OCI-LY7 (cell line): Measurements from ENCODE around the gene E2F4. TPM values are rescaled to one million over a fixed set of nuclear protein-coding genes. Genes with fewer than 3 reads are reported as not detected.

Experiments used
- BruUV-seq: library from RNA; stranded (reverse); fragments of 400-500 nt; replicated peaks from 2 replicates; lab custom pipeline; 2021; lab: Mats Ljungman, UMichigan
- CTCF ChIA-PET: fragments of 300-600 bp; sonication (Branson Sonifier 250); formaldehyde crosslinking; loops from one replicate; lab custom pipeline; 2022; ENCODE audit warnings: antibody characterized with exemption; ENCODE audit not compliant: unreplicated experiment; lab: Charles Lee
- POLR2A ChIA-PET: fragments of 300-600 bp; sonication (Branson Sonifier 250); formaldehyde crosslinking; loops from one replicate; lab custom pipeline; 2022; ENCODE audit warnings: antibody characterized with exemption; lab: Charles Lee
- DNase-seq: peaks from one replicate; pipeline ENCODE4 v3.0.0-alpha.2; 2015; ENCODE audit warnings: low spot score
- H2AFZ ChIP-seq: fragments of 200-600 bp; sonication (generic), shearing (Covaris generic); 2 replicates; pipeline ENCODE4 v1.6.1; 2014; ENCODE audit warnings: mild to moderate bottlenecking, antibody characterized with exemption, low read length, moderate library complexity
- H3K27ac ChIP-seq: fragments of 200-600 bp; sonication (generic); 2 replicates; pipeline ENCODE4 v1.5.1; 2014; ENCODE audit warnings: mixed run types, low read depth, mild to moderate bottlenecking, moderate library complexity, low read length, inconsistent platforms; ENCODE audit not compliant: poor library complexity, severe bottlenecking
- H3K36me3 ChIP-seq: fragments of 200-600 bp; sonication (generic); 2 replicates; pipeline ENCODE4 v1.6.1; 2014; ENCODE audit warnings: mild to moderate bottlenecking, antibody characterized with exemption, low read length, moderate library complexity, mixed read lengths; ENCODE audit not compliant: insufficient read depth
- H3K4me1 ChIP-seq: fragments of 200-600 bp; sonication (generic); 2 replicates; pipeline ENCODE4 v1.5.1; 2014; ENCODE audit warnings: mild to moderate bottlenecking, low read length; ENCODE audit not compliant: insufficient read depth, poor library complexity, severe bottlenecking
- H3K4me2 ChIP-seq: fragments of 200-600 bp; sonication (generic); 2 replicates; pipeline ENCODE4 v1.6.1; 2014; ENCODE audit warnings: mild to moderate bottlenecking, low read length
- H3K4me3 ChIP-seq: fragments of 200-600 bp; sonication (generic); 2 replicates; pipeline ENCODE4 v1.5.1; 2014; ENCODE audit warnings: mild to moderate bottlenecking, low read depth, low read length; ENCODE audit not compliant: poor library complexity, severe bottlenecking
- H3K79me2 ChIP-seq: fragments of 200-600 bp; sonication (generic); 2 replicates; pipeline ENCODE4 v1.6.1; 2016; ENCODE audit warnings: low read depth, mild to moderate bottlenecking, low read length, moderate library complexity, mixed read lengths; ENCODE audit not compliant: insufficient read depth
- H3K9me2 ChIP-seq: fragments of 200-600 bp; sonication (generic); 2 replicates; pipeline ENCODE4 v1.6.1; 2016; ENCODE audit warnings: mild to moderate bottlenecking, low read length, mixed read lengths; ENCODE audit not compliant: insufficient read depth
- H3K9me3 ChIP-seq: fragments of 200-600 bp; sonication (generic); 2 replicates; pipeline ENCODE4 v1.6.1; 2014; ENCODE audit warnings: mild to moderate bottlenecking, mixed run types, low read length, mixed read lengths
- H4K20me1 ChIP-seq: fragments of 200-600 bp; sonication (generic); 2 replicates; pipeline ENCODE4 v1.6.1; 2014; ENCODE audit warnings: mild to moderate bottlenecking, antibody characterized with exemption, low read length, moderate library complexity, mixed read lengths; ENCODE audit not compliant: insufficient read depth
- EZH2phosphoT487 ChIP-seq: fragments of 200-600 bp; sonication (generic); IDR thresholded peaks from 2 replicates; pipeline ENCODE4 v1.6.1; 2018; ENCODE audit warnings: low read depth, borderline replicate concordance, mild to moderate bottlenecking, mixed run types, antibody characterized with exemption, low read length, moderate library complexity, mixed read lengths
- intact Hi-C: fragments of 100-400 bp; cut with micrococcal nuclease; formaldehyde crosslinking; loops from one replicate; pipeline ENCODE4 v1.10.0; 2022; ENCODE audit not compliant: unreplicated experiment
- total RNA-seq, 2 experiments: library from RNA; depleted of rRNA in 1 of 2; stranded (reverse); fragments of >200 nt in 1 of 2; shearing (Covaris generic) in 1 of 2; gene quantifications; 2 replicates each; pipeline ENCODE4 v1.2.3, GENCODE V29; 2014 to 2022
- TF ChIP-seq, protein P1 (sequence below): fragments of 200-600 bp; sonication (generic); conservative IDR thresholded peaks from 2 replicates; pipeline ENCODE4 v1.5.1; 2014; ENCODE audit warnings: mild to moderate bottlenecking, antibody characterized with exemption, low read length, moderate library complexity, mixed read lengths

Gene E2F4
- total RNA-seq, 2 experiments from 2014 or later: 124 to 157 TPM

GRCh38 chr16:67245186-67245585 is 53.2 kb downstream of the E2F4 start:
- no TSS peak for BruUV-seq
- intact Hi-C loops: no loop called here
- Histone ChIP-seq H3K4me1 (peaks cover 61% of the 10 kb centered on the region), H3K27ac (peak overlapping the region; percentile 70), H3K4me2 (peak overlapping the region; percentile 94), H3K36me3 (no peaks in the 10 kb centered on the region), H3K9me3 (no peaks in the 10 kb centered on the region), H3K79me2 (no peaks in the 10 kb centered on the region; the same call in 1 of the 2 replicates), H2AFZ (no peak overlapping the region), H4K20me1 (no peaks in the 10 kb centered on the region), H3K4me3 (peak overlapping the region; percentile 86), H3K9me2 (no peaks in the 10 kb centered on the region)
- ChIA-PET POLR2A (interaction anchor here (0.5 to 2.5 kb wide), 8 partner anchors 9 to 456 kb away, joined by 3 to 11 read pairs (median 3); partner anchors contain the start of gene TMEM208), CTCF (interaction anchor here (1.4 kb wide), 1 partner anchor 18 kb away, joined by 4 read pairs; the partner anchor contains the start of gene TMEM208)
- TF ChIP-seq EZH2phosphoT487: no peak
- TF ChIP-seq, protein P1, sequence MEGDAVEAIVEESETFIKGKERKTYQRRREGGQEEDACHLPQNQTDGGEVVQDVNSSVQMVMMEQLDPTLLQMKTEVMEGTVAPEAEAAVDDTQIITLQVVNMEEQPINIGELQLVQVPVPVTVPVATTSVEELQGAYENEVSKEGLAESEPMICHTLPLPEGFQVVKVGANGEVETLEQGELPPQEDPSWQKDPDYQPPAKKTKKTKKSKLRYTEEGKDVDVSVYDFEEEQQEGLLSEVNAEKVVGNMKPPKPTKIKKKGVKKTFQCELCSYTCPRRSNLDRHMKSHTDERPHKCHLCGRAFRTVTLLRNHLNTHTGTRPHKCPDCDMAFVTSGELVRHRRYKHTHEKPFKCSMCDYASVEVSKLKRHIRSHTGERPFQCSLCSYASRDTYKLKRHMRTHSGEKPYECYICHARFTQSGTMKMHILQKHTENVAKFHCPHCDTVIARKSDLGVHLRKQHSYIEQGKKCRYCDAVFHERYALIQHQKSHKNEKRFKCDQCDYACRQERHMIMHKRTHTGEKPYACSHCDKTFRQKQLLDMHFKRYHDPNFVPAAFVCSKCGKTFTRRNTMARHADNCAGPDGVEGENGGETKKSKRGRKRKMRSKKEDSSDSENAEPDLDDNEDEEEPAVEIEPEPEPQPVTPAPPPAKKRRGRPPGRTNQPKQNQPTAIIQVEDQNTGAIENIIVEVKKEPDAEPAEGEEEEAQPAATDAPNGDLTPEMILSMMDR: no peak
- DNase-seq: no peak

- ChIA-PET CTCF (interaction anchor here (0.7 kb wide), 1 partner anchor 53 kb away, joined by 4 read pairs; no protein-coding TSS in a partner anchor), POLR2A (interaction anchor here (0.7 to 2.5 kb wide), 5 partner anchors 9 to 234 kb away, joined by 3 to 8 read pairs (median 4); no protein-coding TSS in a partner anchor)
- Histone ChIP-seq H2AFZ (peak overlapping the region; percentile 73), H3K9me3 (no peaks in the 10 kb centered on the region), H4K20me1 (no peaks in the 10 kb centered on the region), H3K36me3 (no peaks in the 10 kb centered on the region), H3K4me2 (peak overlapping the region; percentile 94), H3K4me3 (peak overlapping the region; percentile 86), H3K27ac (peak overlapping the region; percentile 70), H3K9me2 (no peaks in the 10 kb centered on the region), H3K4me1 (peaks cover 61% of the 10 kb centered on the region), H3K79me2 (no peaks in the 10 kb centered on the region; the same call in 1 of the 2 replicates)
- intact Hi-C loops: loop anchor here (1.0 to 2.0 kb wide), 2 partner anchors 53 to 86 kb away; partner anchors contain the start of genes E2F4, FBXL8 and TRADD
- no peak for DNase-seq
- no TSS peak for BruUV-seq
- TF ChIP-seq EZH2phosphoT487: no peak
- TF ChIP-seq, protein P1: no peak
Observed at GRCh38 chr16:67245674-67246080, 53.7 kb downstream of the E2F4 start.
